Nephron (organoid): ENCODE data around the gene DLGAP1.

Experiments
- H3K27ac Mint-ChIP-seq, 3 experiments: 2 replicates each; pipeline ENCODE4 v1.8.0; 2020; ENCODE audit warnings: mixed read lengths in 3 of 3, mild to moderate bottlenecking in 2 of 3, moderate library complexity in 1 of 3
- H3K27me3 Mint-ChIP-seq: 2 replicates; pipeline ENCODE4 v1.8.0; 2021; ENCODE audit warnings: low read depth, mild to moderate bottlenecking, moderate library complexity, mixed read lengths
- H3K36me3 Mint-ChIP-seq: 2 replicates; pipeline ENCODE4 v1.8.0; 2020; ENCODE audit warnings: low read depth, mixed read lengths
- H3K4me1 Mint-ChIP-seq: 2 replicates; pipeline ENCODE4 v1.8.0; 2020; ENCODE audit warnings: mixed read lengths
- H3K4me3 Mint-ChIP-seq, 3 experiments: 2 replicates each; pipeline ENCODE4 v1.8.0; 2020; ENCODE audit warnings: mild to moderate bottlenecking in 3 of 3, mixed read lengths in 3 of 3, moderate library complexity in 2 of 3
- H3K9me3 Mint-ChIP-seq: 2 replicates; pipeline ENCODE4 v1.8.0; 2020; ENCODE audit warnings: mixed read lengths
- CTCF ChIP-seq, 3 experiments: fragments of 200-600 bp; sonication (generic); IDR thresholded peaks; one replicate each; pipeline ENCODE4 v1.5.0; 2021; ENCODE audit warnings: antibody characterized with exemption in 3 of 3; ENCODE audit not compliant: unreplicated experiment in 3 of 3

The DLGAP1 gene

GRCh38 chr18:3645384-3646156 lies 809.5 kb downstream of the DLGAP1 start:
- Mint-ChIP-seq H3K4me1 (peaks cover 14% of the 10 kb centered on the region), H3K9me3 (peaks cover 2% of the 10 kb centered on the region), H3K27ac (no peak overlapping the region), H3K36me3 (no peaks in the 10 kb centered on the region), H3K4me3 (no peak overlapping the region), H3K27me3 (peaks cover 4% of the 10 kb centered on the region)
- no peak for TF ChIP-seq CTCF (IDR thresholded peaks at IDR 0.05; ENCODE audit: unreplicated experiment in 3 of 3)

GRCh38 chr18:3634250-3634939 lies 820.7 kb downstream of the DLGAP1 start:
- TF ChIP-seq CTCF (IDR thresholded peaks at IDR 0.05; ENCODE audit: unreplicated experiment in 3 of 3), result no peak
- Mint-ChIP-seq H3K9me3 (no peaks in the 10 kb centered on the region), H3K4me3 (no peak overlapping the region), H3K36me3 (no peaks in the 10 kb centered on the region), H3K27me3 (peaks cover 4% of the 10 kb centered on the region), H3K4me1 (no peaks in the 10 kb centered on the region), H3K27ac (no peak overlapping the region)

GRCh38 chr18:3631887-3632286 lies 823.2 kb downstream of the DLGAP1 start:
- Mint-ChIP-seq H3K4me3 (no peak overlapping the region), H3K27ac (no peak overlapping the region), H3K27me3 (peaks cover 4% of the 10 kb centered on the region), H3K36me3 (no peaks in the 10 kb centered on the region), H3K9me3 (no peaks in the 10 kb centered on the region), H3K4me1 (peaks cover 6% of the 10 kb centered on the region)
- TF ChIP-seq CTCF (IDR thresholded peaks at IDR 0.05; ENCODE audit: unreplicated experiment in 3 of 3), result no peak

- Mint-ChIP-seq H3K36me3 (no peaks in the 10 kb centered on the region), H3K27me3 (peaks cover 1% of the 10 kb centered on the region), H3K4me3 (no peak overlapping the region), H3K9me3 (no peaks in the 10 kb centered on the region), H3K27ac (peak overlapping the region in 2 of 3 experiments; percentile 19 to 40), H3K4me1 (peaks cover 35% of the 10 kb centered on the region)
- TF ChIP-seq CTCF (IDR thresholded peaks at IDR 0.05; ENCODE audit: unreplicated experiment in 3 of 3), result no peak
Observed at GRCh38 chr18:3626929-3627458, 828.1 kb downstream of the DLGAP1 start.

GRCh38 chr18:3625742-3626091 lies 829.4 kb downstream of the DLGAP1 start:
- peak overlapping the region in 1 of 3 experiments; percentile 18 for H3K27ac Mint-ChIP-seq
- H3K9me3 Mint-ChIP-seq, result no peaks in the 10 kb centered on the region
- H3K4me1 Mint-ChIP-seq, result peaks cover 35% of the 10 kb centered on the region
- no peak overlapping the region for H3K4me3 Mint-ChIP-seq
- H3K36me3 Mint-ChIP-seq, result no peaks in the 10 kb centered on the region
- H3K27me3 Mint-ChIP-seq, result peaks cover 8% of the 10 kb centered on the region
- TF ChIP-seq CTCF (IDR thresholded peaks at IDR 0.05; ENCODE audit: unreplicated experiment in 3 of 3), result no peak
